ENCODE data around the gene BAIAP2.

GRCh38 chr17:80987941-80988461, 47.0 kb upstream of the BAIAP2 start:
- TF ChIP-seq POLR2AphosphoS5 (IDR thresholded peaks at IDR 0.05; ENCODE audit: borderline replicate concordance, low read depth, low read length) (no peak), EZH2 (IDR thresholded peaks at IDR 0.05) (no peak), FOXP2 (optimal IDR thresholded peaks at IDR 0.05; ENCODE audit: control extremely low read depth, extremely low read length, insufficient read depth) (no peak)
